Mesendoderm (in vitro differentiated cells): Measurements from ENCODE around the gene PUS7.
"Not testable (repeated sequence)": the region's sequence is repeated elsewhere in the genome, so short reads cannot be mapped to it uniquely, and the experiment has no call there.

Experiments
- DNase-seq: peaks from one replicate; pipeline ENCODE4 v3.0.0; 2013
- H2AK5ac ChIP-seq: 2 replicates; pipeline ENCODE4 v1.6.1; 2013; ENCODE audit warnings: low read length, inconsistent platforms
- H2BK120ac ChIP-seq: 2 replicates; pipeline ENCODE4 v1.6.1; 2013; ENCODE audit warnings: low read depth, mild to moderate bottlenecking, low read length, moderate library complexity, mixed read lengths
- H2BK15ac ChIP-seq: replicated peaks from 2 replicates; pipeline ENCODE4 v1.6.1; 2013; ENCODE audit warnings: low read depth, mild to moderate bottlenecking, moderate library complexity
- H2BK5ac ChIP-seq: 2 replicates; pipeline ENCODE4 v1.6.1; 2013; ENCODE audit warnings: low read length, inconsistent platforms
- H3K18ac ChIP-seq: 2 replicates; pipeline ENCODE4 v1.6.1; 2013; ENCODE audit warnings: mild to moderate bottlenecking, low read length, mixed read lengths
- H3K23ac ChIP-seq: one replicate; pipeline ENCODE4 v1.6.1; 2013; ENCODE audit warnings: low read length
- H3K27ac ChIP-seq: 2 replicates; pipeline ENCODE4 v1.5.1; 2013; ENCODE audit warnings: low read depth, mild to moderate bottlenecking, inconsistent platforms, low read length, moderate library complexity
- H3K27me3 ChIP-seq: 2 replicates; pipeline ENCODE4 v1.6.1; 2013; ENCODE audit warnings: low read length, control low read depth, mild to moderate bottlenecking, inconsistent platforms; ENCODE audit not compliant: insufficient read depth, poor library complexity
- H3K36me3 ChIP-seq: 2 replicates; pipeline ENCODE4 v1.6.1; 2013; ENCODE audit warnings: low read length, inconsistent platforms; ENCODE audit not compliant: control insufficient read depth, insufficient read depth
- H3K4ac ChIP-seq: one replicate; pipeline ENCODE4 v1.6.1; 2013; ENCODE audit warnings: low read depth, mild to moderate bottlenecking, low read length, moderate library complexity
- H3K4me1 ChIP-seq: 2 replicates; pipeline ENCODE4 v1.6.1; 2013; ENCODE audit warnings: low read depth, low read length, inconsistent platforms; ENCODE audit not compliant: control insufficient read depth
- H3K4me2 ChIP-seq: 2 replicates; pipeline ENCODE4 v1.6.1; 2013; ENCODE audit warnings: low read length
- H3K4me3 ChIP-seq: 2 replicates; pipeline ENCODE4 v1.5.1; 2013; ENCODE audit warnings: mild to moderate bottlenecking, low read length
- H3K56ac ChIP-seq: one replicate; pipeline ENCODE4 v1.6.1; 2013; ENCODE audit warnings: low read length
- H3K79me1 ChIP-seq: 2 replicates; pipeline ENCODE4 v1.6.1; 2013; ENCODE audit warnings: low read length, inconsistent platforms
- H3K79me2 ChIP-seq: 2 replicates; pipeline ENCODE4 v1.6.1; 2013; ENCODE audit warnings: mild to moderate bottlenecking, low read length; ENCODE audit not compliant: control insufficient read depth, insufficient read depth
- H3K9ac ChIP-seq: 2 replicates; pipeline ENCODE4 v1.6.1; 2013; ENCODE audit warnings: low read length, inconsistent platforms
- H4K5ac ChIP-seq: one replicate; pipeline ENCODE4 v1.6.1; 2013; ENCODE audit warnings: low read length
- H4K8ac ChIP-seq: one replicate; pipeline ENCODE4 v1.6.1; 2013; ENCODE audit warnings: low read depth, mild to moderate bottlenecking, control low read depth, low read length, moderate library complexity
- WGBS: extraction: QIAGEN DNeasy Blood & Tissue Kit; methylation state at CpG from one replicate; pipeline ENCODE4 v1.1.7; 2013; ENCODE audit warnings: low lambda C conversion rate, missing lambda C conversion rate; ENCODE audit not compliant: insufficient coverage; ENCODE audit errors: extremely low coverage; 5-methylcytosine and 5-hydroxymethylcytosine counted together

Gene PUS7

DNA sequence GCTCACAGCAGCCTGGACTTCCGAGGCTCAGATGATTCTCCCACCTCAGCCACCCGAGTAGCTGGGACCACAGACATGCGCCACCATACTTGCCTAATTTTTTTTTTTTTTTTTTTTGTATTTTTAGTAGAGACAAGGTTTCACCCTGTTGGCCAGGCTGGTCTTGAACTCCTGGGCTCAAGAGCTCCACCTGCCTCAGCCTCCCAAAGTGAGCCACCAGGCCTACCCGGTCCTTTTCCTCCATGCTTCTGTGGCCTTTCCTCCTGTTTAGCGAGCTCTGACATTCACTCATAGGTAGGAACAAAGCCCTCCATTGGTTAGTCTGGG, 83.3 kb downstream of the PUS7 start:
- H4K8ac ChIP-seq, result no peak overlapping the region
- no peak overlapping the region for H2BK5ac ChIP-seq
- no CpG with 5 or more reads among the region's 5 CpGs for WGBS
- no peak overlapping the region for H2AK5ac ChIP-seq
- no peaks in the 10 kb centered on the region for H3K79me2 ChIP-seq
- no peaks in the 10 kb centered on the region for H3K27me3 ChIP-seq
- H3K4ac ChIP-seq, result no peak overlapping the region
- no peak overlapping the region for H2BK15ac ChIP-seq
- no peak overlapping the region for H2BK120ac ChIP-seq
- no peaks in the 10 kb centered on the region for H3K36me3 ChIP-seq
- no peak overlapping the region for H3K4me2 ChIP-seq
- no peak overlapping the region for H4K5ac ChIP-seq
- peak; percentile 56 for DNase-seq
- no peak overlapping the region for H3K27ac ChIP-seq
- H3K79me1 ChIP-seq, result no peaks in the 10 kb centered on the region
- no peak overlapping the region for H3K4me3 ChIP-seq
- no peak overlapping the region for H3K23ac ChIP-seq
- no peak overlapping the region for H3K9ac ChIP-seq
- H3K4me1 ChIP-seq, result no peaks in the 10 kb centered on the region
- H3K18ac ChIP-seq, result no peak overlapping the region
- H3K56ac ChIP-seq, result no peak overlapping the region

DNA sequence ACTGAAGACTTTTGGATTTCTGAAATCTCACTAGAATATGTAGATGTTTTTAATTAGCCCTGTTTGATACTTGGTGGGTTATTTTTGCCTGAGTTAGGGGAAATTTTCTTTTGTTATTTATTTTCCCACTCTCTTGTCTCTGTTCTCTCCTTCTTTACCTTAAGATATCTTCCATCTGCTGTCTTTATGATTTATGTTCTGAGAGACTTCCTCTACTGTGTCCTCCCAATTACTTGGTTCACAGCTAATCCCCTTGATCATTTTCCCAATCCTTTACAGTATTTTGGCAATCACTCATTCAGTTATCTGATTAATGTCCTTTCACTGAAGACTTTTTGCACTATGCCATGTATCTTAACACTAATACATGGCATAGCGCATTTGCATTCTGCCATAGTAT, 83.8 kb downstream of the PUS7 start:
- Histone ChIP-seq H3K23ac (no peak overlapping the region), H3K4ac (no peak overlapping the region), H3K79me2 (no peaks in the 10 kb centered on the region), H3K4me1 (no peaks in the 10 kb centered on the region), H2BK5ac (no peak overlapping the region), H3K9ac (no peak overlapping the region), H3K27me3 (no peaks in the 10 kb centered on the region), H3K27ac (no peak overlapping the region), H3K36me3 (no peaks in the 10 kb centered on the region), H2AK5ac (no peak overlapping the region), H2BK120ac (no peak overlapping the region), H2BK15ac (no peak overlapping the region), H3K4me2 (no peak overlapping the region), H4K8ac (no peak overlapping the region), H3K4me3 (no peak overlapping the region), H4K5ac (no peak overlapping the region), H3K56ac (no peak overlapping the region), H3K79me1 (no peaks in the 10 kb centered on the region), H3K18ac (no peak overlapping the region)
- DNase-seq, result no peak
- WGBS, result no CpG with 5 or more reads among the region's 1 CpG

DNA sequence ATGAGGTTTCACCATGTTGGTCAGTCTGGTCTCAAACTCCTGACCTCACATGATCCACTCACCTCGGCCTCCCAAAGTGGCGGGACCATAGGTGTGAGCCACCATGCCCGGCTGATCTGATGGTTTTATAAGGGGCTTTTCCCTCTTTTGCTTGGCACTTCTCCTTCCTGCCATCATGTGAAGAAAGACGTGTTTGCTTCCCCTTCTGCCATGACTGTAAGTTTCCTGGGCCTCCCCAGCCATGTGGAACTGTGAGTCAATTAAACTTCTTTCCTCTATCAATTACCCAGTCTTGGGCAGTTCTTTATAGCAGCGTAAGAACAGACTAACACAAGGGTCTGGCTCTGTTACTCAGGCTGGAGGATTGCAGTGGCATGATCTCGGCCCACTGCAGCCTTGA, 84.7 kb downstream of the PUS7 start:
- not testable (repeated sequence) for H3K9ac ChIP-seq, H3K4me3 ChIP-seq, H4K8ac ChIP-seq, H2BK5ac ChIP-seq, H3K27ac ChIP-seq, H3K27me3 ChIP-seq, H3K56ac ChIP-seq, H2BK120ac ChIP-seq, H3K23ac ChIP-seq, H3K79me2 ChIP-seq, H3K4me1 ChIP-seq, H4K5ac ChIP-seq, H3K4ac ChIP-seq, H3K4me2 ChIP-seq, H2BK15ac ChIP-seq, H3K18ac ChIP-seq, H2AK5ac ChIP-seq, DNase-seq, H3K36me3 ChIP-seq, H3K79me1 ChIP-seq
- WGBS, result no CpG with 5 or more reads among the region's 6 CpGs

DNA sequence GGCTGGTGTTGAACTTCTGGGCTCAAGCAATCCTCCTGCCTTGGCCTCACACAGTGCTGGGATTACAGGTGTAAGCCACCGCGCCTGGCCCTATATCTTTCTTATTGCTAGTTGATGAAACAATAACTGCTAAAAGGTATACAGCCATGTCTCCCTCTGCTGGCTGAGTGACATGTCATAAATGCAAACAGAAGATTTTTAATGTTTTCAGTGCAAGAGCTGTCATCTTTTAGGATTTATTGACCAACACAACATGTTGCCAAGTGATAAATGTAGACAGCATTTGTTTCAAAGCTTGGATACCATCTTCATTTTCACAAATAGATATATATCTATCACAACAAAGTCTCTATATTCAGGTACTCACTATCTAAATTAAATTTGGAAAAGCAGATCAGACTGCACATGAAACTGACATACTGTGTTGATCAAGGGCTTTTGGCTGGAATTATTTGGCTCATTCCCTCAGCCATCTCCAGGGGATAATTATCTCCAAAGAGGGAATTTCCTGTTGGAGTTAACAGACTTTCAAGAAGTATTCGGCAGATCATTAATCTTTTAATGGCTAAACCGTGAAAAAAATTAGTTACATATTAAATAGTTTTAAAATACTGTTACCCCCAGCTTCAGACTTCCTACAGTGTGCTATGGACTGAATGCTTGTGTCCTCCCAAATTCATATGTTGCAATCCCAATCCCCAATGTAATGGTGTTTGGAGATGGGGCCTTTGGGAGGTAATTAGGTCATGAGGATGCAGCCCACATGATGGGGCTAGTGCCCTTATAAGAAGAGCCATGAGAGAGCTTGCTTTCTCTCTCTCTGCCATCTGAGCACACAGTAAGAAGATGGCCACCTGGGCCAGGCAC, 92.1 kb downstream of the PUS7 start:
- Histone ChIP-seq H3K36me3 (no peaks in the 10 kb centered on the region), H3K4me3 (no peak overlapping the region), H2BK15ac (no peak overlapping the region), H3K23ac (no peak overlapping the region), H3K79me2 (no peaks in the 10 kb centered on the region), H3K4me2 (no peak overlapping the region), H3K27me3 (no peaks in the 10 kb centered on the region), H3K27ac (no peak overlapping the region), H3K79me1 (no peaks in the 10 kb centered on the region), H2BK5ac (no peak overlapping the region), H3K18ac (no peak overlapping the region), H3K4me1 (no peaks in the 10 kb centered on the region), H3K9ac (no peak overlapping the region), H2BK120ac (no peak overlapping the region), H4K5ac (no peak overlapping the region), H2AK5ac (no peak overlapping the region), H3K56ac (no peak overlapping the region), H3K4ac (no peak overlapping the region), H4K8ac (no peak overlapping the region)
- WGBS, result no CpG with 5 or more reads among the region's 4 CpGs
- peak; percentile 70 for DNase-seq

DNA sequence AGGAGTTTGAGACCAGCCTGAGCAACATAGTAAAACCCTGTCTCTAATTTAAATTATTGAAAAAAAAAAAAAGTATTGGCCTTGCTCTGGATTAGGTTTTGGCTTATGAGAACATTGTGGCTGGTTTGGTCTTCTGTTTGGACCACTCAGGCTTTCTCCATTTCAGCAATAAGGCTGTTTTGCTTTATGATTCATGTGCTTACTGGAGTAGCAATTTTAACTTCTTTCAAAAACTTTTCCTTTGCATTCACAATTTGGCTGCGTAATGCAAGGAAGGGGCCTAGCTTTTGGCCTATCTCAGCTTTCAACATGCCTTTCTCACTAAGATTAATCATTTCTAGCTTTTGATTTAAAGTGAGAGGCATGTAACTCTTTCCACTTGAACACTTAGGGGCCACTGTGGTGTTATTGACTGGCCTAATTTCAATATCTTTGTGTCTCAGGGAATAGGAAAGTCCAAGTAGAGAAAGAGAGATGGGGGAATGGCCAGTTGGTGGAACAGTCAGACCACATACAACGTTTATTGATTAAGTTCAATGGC, 95.4 kb downstream of the PUS7 start:
- Histone ChIP-seq H2BK120ac (no peak overlapping the region), H3K27me3 (no peaks in the 10 kb centered on the region), H3K79me1 (no peaks in the 10 kb centered on the region), H2AK5ac (no peak overlapping the region), H3K18ac (no peak overlapping the region), H2BK15ac (no peak overlapping the region), H3K9ac (no peak overlapping the region), H2BK5ac (no peak overlapping the region), H3K79me2 (no peaks in the 10 kb centered on the region), H3K4me1 (no peaks in the 10 kb centered on the region), H3K23ac (no peak overlapping the region), H3K4me3 (no peak overlapping the region), H3K56ac (no peak overlapping the region), H3K27ac (no peak overlapping the region), H3K4ac (no peak overlapping the region), H3K4me2 (no peak overlapping the region), H3K36me3 (no peaks in the 10 kb centered on the region), H4K5ac (no peak overlapping the region), H4K8ac (no peak overlapping the region)
- no peak for DNase-seq
- WGBS, result no CpG with 5 or more reads among the region's 2 CpGs

- Histone ChIP-seq H3K4me3 (no peak overlapping the region), H2BK5ac (no peak overlapping the region), H3K4ac (no peak overlapping the region), H3K4me1 (no peaks in the 10 kb centered on the region), H2AK5ac (no peak overlapping the region), H3K27me3 (no peaks in the 10 kb centered on the region), H3K56ac (no peak overlapping the region), H3K9ac (no peak overlapping the region), H2BK120ac (no peak overlapping the region), H3K36me3 (no peaks in the 10 kb centered on the region), H3K23ac (no peak overlapping the region), H4K5ac (no peak overlapping the region), H3K18ac (no peak overlapping the region), H3K79me2 (no peaks in the 10 kb centered on the region), H4K8ac (no peak overlapping the region), H3K4me2 (no peak overlapping the region), H3K27ac (no peak overlapping the region), H3K79me1 (no peaks in the 10 kb centered on the region), H2BK15ac (no peak overlapping the region)
- WGBS, result no CpG with 5 or more reads among the region's 2 CpGs
- DNase-seq, result no peak
These were observed 98.1 kb downstream of the PUS7 start for GRCh38 chr7:105423987-105424386.
